ENCODE data around the gene SLC43A2. TPM values are rescaled to one million over a fixed set of nuclear protein-coding genes. Genes with fewer than 3 reads are reported as not detected.
A peak's percentile ranks its signal among the peaks of the same experiment; 100 is the strongest.

SLC43A2 gene
- total and polyA plus RNA-seq, 4 donors: 17.2 to 42.8 (median 29.8) TPM

GRCh38 chr17:1592751-1593629 is 35.6 kb downstream of the SLC43A2 start:
- 87% methylated on average over 20 of the region's 25 CpGs for WGBS (ENCODE audit: insufficient coverage)
- Histone ChIP-seq H3K4me3 (ENCODE audit: low read depth, low read length) (no peak overlapping the region), H3K27me3 (ENCODE audit: control insufficient read depth, insufficient read depth, low read length) (no peaks in the 10 kb centered on the region), H3K4me1 (ENCODE audit: control insufficient read depth, insufficient read depth, low read length) (peaks cover 3% of the 10 kb centered on the region), H3K27ac (ENCODE audit: low read depth, low read length) (no peak overlapping the region), H3K36me3 (ENCODE audit: control insufficient read depth, insufficient read depth, low read length) (peaks cover 56% of the 10 kb centered on the region), H3K9me3 (ENCODE audit: control insufficient read depth, insufficient read depth, low read length) (no peaks in the 10 kb centered on the region)
- DNase-seq (ENCODE audit: low read depth in 4 of 6, low spot score in 6 of 6): peak in 1 of 6 donors; percentile 47

GRCh38 chr17:1591474-1592090 is 37.1 kb downstream of the SLC43A2 start:
- H3K4me1 ChIP-seq (ENCODE audit: control insufficient read depth, insufficient read depth, low read length): peaks cover 7% of the 10 kb centered on the region
- 91% methylated on average over 35 of the region's 40 CpGs for WGBS (ENCODE audit: insufficient coverage)
- H3K27ac ChIP-seq (ENCODE audit: low read depth, low read length): no peak overlapping the region
- peaks cover 71% of the 10 kb centered on the region for H3K36me3 ChIP-seq (ENCODE audit: control insufficient read depth, insufficient read depth, low read length)
- no peak for DNase-seq (ENCODE audit: low read depth in 4 of 6, low spot score in 6 of 6)
- no peaks in the 10 kb centered on the region for H3K27me3 ChIP-seq (ENCODE audit: control insufficient read depth, insufficient read depth, low read length)
- no peak overlapping the region for H3K4me3 ChIP-seq (ENCODE audit: low read depth, low read length)
- no peaks in the 10 kb centered on the region for H3K9me3 ChIP-seq (ENCODE audit: control insufficient read depth, insufficient read depth, low read length)

DNA sequence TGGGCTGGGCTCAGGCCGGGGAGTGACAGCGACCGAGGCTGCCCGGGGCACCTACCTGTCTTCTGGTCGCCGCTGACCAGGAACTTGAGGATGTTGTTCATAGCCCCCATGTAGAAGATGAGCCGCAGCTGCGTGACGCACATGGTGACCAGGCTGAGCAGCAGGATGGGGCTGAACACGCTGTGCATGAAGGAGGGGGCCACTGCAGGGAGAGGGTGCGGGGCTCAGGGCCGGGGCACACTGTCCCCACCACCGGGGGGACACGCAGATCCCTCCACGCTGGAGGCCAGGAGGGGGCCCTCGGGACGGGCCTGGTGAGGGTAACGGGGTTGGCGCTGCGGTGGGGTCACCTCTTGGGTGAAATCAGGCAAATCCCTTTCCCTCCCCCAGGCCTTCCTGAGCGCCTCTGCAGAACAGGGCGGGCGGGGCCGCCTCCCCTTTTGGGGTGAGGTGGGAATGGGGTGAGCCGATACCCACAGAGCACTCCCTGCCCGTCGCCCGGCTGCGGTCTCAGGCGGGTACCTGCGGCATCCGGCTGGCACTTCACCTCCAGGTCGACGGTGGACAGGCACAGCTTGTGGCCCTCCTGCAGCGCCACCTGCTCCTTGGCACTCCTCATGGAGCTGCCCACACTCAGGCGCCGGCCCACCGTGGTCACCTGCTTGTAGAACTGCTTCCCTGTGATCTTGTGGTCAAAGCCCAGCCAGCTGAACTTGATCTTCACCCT is 37.7 kb downstream of the SLC43A2 start:
- no peak for DNase-seq (ENCODE audit: low read depth in 4 of 6, low spot score in 6 of 6)
- WGBS (ENCODE audit: insufficient coverage): 93% methylated on average over 30 of the region's 38 CpGs

GRCh38 chr17:1590029-1590746 is 38.4 kb downstream of the SLC43A2 start:
- Histone ChIP-seq H3K27me3 (ENCODE audit: control insufficient read depth, insufficient read depth, low read length) (no peaks in the 10 kb centered on the region), H3K9me3 (ENCODE audit: control insufficient read depth, insufficient read depth, low read length) (no peaks in the 10 kb centered on the region), H3K4me1 (ENCODE audit: control insufficient read depth, insufficient read depth, low read length) (peaks cover 7% of the 10 kb centered on the region), H3K4me3 (ENCODE audit: low read depth, low read length) (no peak overlapping the region), H3K36me3 (ENCODE audit: control insufficient read depth, insufficient read depth, low read length) (peaks cover 84% of the 10 kb centered on the region), H3K27ac (ENCODE audit: low read depth, low read length) (no peak overlapping the region)
- DNase-seq (ENCODE audit: low read depth in 4 of 6, low spot score in 6 of 6): no peak
- WGBS (ENCODE audit: insufficient coverage): 83% methylated on average over 18 of the region's 19 CpGs

More for the DNA sequence above, 37.7 kb downstream of the SLC43A2 start:
- Histone ChIP-seq H3K27me3 (ENCODE audit: control insufficient read depth, insufficient read depth, low read length) (no peaks in the 10 kb centered on the region), H3K9me3 (ENCODE audit: control insufficient read depth, insufficient read depth, low read length) (no peaks in the 10 kb centered on the region), H3K36me3 (ENCODE audit: control insufficient read depth, insufficient read depth, low read length) (peaks cover 77% of the 10 kb centered on the region), H3K4me1 (ENCODE audit: control insufficient read depth, insufficient read depth, low read length) (peaks cover 7% of the 10 kb centered on the region), H3K27ac (ENCODE audit: low read depth, low read length) (no peak overlapping the region), H3K4me3 (ENCODE audit: low read depth, low read length) (no peak overlapping the region)

DNA sequence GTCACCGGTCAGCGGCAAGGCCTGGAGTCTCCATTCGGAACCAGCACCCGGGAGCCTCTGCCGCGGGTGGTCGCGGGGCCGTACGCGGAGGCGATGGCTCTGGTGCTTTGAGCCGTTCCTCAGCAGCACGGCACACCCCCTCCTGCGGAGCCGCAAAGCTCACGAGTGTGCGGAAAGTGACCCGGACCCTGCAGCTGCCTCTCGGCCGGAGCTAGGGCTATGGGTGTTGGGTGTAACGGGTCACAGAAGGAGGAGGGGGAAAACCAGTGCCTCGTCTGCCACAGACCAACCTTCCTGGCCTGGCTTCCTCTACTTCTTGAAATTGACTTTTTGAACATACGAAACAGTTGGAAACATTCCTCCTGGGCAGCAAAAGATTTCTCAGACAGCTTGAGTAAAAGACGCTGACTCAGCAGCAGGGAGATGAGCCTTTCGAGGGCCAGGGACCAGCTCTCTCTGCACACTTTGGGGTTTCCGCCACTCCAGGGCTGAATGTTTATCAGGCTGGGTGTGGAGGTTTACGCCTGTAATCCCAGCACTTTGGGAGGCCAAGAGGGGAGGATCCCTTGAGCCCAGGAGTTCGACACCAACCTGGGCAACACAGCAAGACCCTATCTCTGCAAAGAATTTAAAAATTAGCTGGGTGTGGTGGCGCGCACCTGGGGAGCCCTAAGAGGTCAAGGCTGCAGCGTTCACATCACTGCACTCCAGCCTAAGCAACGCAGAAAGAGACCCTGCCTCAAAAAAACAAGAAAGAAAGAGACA is 39.6 kb downstream of the SLC43A2 start:
- Histone ChIP-seq H3K27me3 (ENCODE audit: control insufficient read depth, insufficient read depth, low read length) (no peaks in the 10 kb centered on the region), H3K9me3 (ENCODE audit: control insufficient read depth, insufficient read depth, low read length) (no peaks in the 10 kb centered on the region), H3K27ac (ENCODE audit: low read depth, low read length) (no peak overlapping the region), H3K36me3 (ENCODE audit: control insufficient read depth, insufficient read depth, low read length) (peaks cover 93% of the 10 kb centered on the region), H3K4me3 (ENCODE audit: low read depth, low read length) (no peak overlapping the region), H3K4me1 (ENCODE audit: control insufficient read depth, insufficient read depth, low read length) (peaks cover 7% of the 10 kb centered on the region)
- 81% methylated on average over 20 of the region's 33 CpGs for WGBS (ENCODE audit: insufficient coverage)
- peak in 1 of 6 donors; percentile 33 for DNase-seq (ENCODE audit: low read depth in 4 of 6, low spot score in 6 of 6)

DNA sequence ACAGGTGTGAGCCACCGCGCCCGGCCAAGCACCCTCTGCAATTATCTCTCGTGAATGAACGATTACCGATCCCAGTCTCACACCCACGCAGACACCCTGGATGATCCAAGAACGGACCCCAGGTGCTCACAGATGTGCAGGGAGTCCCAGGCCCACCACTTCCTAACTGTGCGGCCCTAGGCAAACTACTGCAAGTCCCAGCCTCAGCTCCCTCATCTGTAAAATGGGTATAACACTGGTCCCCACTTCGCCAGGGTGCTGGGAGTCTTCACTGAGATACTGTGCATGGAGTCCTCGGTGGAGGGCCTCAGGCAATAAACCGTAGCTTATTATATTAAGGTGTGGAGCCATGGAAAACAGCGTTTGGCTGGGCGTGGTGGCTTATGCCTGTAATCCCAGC is 44.5 kb downstream of the SLC43A2 start:
- no peak for DNase-seq (ENCODE audit: low read depth in 4 of 6, low spot score in 6 of 6)
- no peak overlapping the region for H3K4me3 ChIP-seq (ENCODE audit: low read depth, low read length)
- peaks cover 10% of the 10 kb centered on the region for H3K4me1 ChIP-seq (ENCODE audit: control insufficient read depth, insufficient read depth, low read length)
- no peak overlapping the region for H3K27ac ChIP-seq (ENCODE audit: low read depth, low read length)
- peaks cover 96% of the 10 kb centered on the region for H3K36me3 ChIP-seq (ENCODE audit: control insufficient read depth, insufficient read depth, low read length)
- H3K9me3 ChIP-seq (ENCODE audit: control insufficient read depth, insufficient read depth, low read length): no peaks in the 10 kb centered on the region
- no peaks in the 10 kb centered on the region for H3K27me3 ChIP-seq (ENCODE audit: control insufficient read depth, insufficient read depth, low read length)
- 90% methylated on average over 12 of the region's 14 CpGs for WGBS (ENCODE audit: insufficient coverage)

GRCh38 chr17:1583556-1583955 is 45.1 kb downstream of the SLC43A2 start:
- peaks cover 10% of the 10 kb centered on the region for H3K4me1 ChIP-seq (ENCODE audit: control insufficient read depth, insufficient read depth, low read length)
- no peaks in the 10 kb centered on the region for H3K9me3 ChIP-seq (ENCODE audit: control insufficient read depth, insufficient read depth, low read length)
- no peak overlapping the region for H3K27ac ChIP-seq (ENCODE audit: low read depth, low read length)
- H3K4me3 ChIP-seq (ENCODE audit: low read depth, low read length): no peak overlapping the region
- H3K36me3 ChIP-seq (ENCODE audit: control insufficient read depth, insufficient read depth, low read length): peaks cover 91% of the 10 kb centered on the region
- H3K27me3 ChIP-seq (ENCODE audit: control insufficient read depth, insufficient read depth, low read length): no peaks in the 10 kb centered on the region
- WGBS (ENCODE audit: insufficient coverage): 85% methylated on average over 5 of the region's 6 CpGs
- no peak for DNase-seq (ENCODE audit: low read depth in 4 of 6, low spot score in 6 of 6)

GRCh38 chr17:1582374-1582773 is 46.3 kb downstream of the SLC43A2 start:
- Histone ChIP-seq H3K27me3 (ENCODE audit: control insufficient read depth, insufficient read depth, low read length) (no peaks in the 10 kb centered on the region), H3K4me3 (ENCODE audit: low read depth, low read length) (no peak overlapping the region), H3K36me3 (ENCODE audit: control insufficient read depth, insufficient read depth, low read length) (peaks cover 91% of the 10 kb centered on the region), H3K4me1 (ENCODE audit: control insufficient read depth, insufficient read depth, low read length) (peaks cover 21% of the 10 kb centered on the region), H3K27ac (ENCODE audit: low read depth, low read length) (no peak overlapping the region), H3K9me3 (ENCODE audit: control insufficient read depth, insufficient read depth, low read length) (no peaks in the 10 kb centered on the region)
- no peak for DNase-seq (ENCODE audit: low read depth in 4 of 6, low spot score in 6 of 6)
- WGBS (ENCODE audit: insufficient coverage): 89% methylated on average over 10 of the region's 10 CpGs
